HG03139 (cell line): Measurements from ENCODE around the gene MX1.

Experiments used
- ATAC-seq: cut with Tn5 transposase; IDR thresholded peaks from one replicate; pipeline ENCODE4 v1.9.1; 2021; ENCODE audit not compliant: unreplicated experiment

Gene MX1

DNA sequence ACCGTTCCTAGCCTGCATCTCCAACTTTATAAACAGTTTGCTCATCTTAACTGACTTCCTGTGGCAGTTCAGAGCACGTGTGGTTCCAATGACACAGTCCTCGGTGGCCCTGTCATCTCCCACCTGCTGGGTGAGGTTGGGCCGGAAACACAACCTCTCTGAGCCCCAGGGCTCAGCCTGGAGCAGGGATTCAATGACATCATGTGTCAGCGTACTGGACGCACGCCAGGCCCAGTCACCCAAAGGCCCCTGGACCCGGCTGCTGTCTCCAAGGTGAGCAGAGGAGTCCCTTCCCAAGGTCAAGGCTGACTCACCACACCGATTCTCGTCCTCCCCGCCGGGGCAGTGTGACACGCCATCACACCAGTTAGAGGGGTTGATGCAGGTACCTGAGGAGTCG is 62.0 kb downstream of the MX1 start:
- ATAC-seq = no peak

DNA sequence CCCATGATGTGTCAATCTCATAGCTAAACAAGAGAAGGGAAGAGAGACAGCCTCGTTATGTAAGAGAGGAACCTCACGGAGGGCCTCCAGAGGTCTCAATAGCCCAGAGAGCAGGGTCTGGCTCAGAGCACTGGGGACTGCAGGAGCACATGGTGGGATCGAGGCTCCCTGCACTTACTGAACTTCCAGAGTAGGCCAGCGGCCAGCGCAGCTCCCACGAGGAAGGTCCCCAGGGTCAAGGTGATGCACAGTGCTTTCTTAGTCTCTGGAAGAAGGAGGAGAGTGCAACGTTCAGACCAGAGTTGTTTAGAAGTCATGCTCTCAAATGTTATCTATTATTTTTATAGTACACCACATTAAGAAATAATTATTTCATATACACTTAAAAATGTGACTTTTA is 63.3 kb downstream of the MX1 start:
- no peak for ATAC-seq

DNA sequence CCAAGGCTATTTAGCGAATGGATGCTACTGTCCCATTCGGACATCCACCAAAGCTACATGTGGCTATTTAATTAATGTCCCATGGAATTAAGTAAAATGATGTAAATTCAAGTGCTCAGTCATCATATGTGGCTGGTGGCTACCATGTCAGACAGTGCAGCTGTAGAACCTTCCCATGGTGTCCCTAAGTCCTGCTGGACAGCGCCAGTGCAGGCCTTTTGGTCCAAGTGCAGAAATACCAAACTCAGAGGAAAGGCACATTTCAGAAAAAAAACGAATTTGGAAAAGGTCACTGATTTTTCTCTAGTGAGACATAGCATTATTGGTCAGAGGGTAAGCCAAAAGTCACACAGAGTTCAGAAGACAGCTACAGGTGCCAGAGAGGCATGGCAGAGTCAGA is 64.3 kb downstream of the MX1 start:
- ATAC-seq = no peak

DNA sequence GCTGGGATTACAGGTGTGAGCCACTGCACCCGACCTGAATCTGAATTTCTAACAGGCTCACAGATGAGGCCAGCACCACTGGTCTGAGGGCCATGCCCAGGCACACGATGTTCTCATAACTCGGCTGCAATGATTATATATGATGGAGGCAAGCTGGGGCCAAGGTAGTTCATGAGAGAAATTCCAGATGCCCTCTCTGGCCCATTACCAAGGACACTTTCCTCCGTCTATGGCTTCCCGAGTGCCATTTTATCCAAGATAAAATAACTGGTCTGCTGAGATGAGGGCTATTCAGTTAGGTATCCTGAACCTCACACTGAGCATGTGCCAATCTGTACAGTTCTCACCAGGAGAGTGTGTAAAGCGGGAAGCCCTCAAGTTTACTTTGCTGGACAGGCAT is 65.4 kb downstream of the MX1 start:
- ATAC-seq = no peak

DNA sequence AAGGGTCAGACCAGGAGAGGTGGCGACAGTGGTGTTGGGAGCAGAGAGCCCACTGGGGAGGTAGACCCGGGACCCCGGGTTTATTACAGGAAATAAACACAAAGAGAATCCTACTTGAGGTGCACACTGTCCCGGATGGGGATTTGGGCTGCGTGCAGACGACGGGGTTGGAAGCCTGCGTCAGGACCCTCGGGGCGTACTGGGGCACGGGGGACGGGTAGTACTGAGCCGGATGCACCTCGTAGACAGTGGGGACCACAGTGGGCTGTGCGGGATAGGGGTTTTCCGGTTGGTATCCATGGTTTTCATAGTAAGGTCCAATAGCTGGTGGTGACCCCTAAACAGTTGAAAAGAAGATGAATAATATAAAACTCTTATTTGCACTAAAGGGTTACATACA is 68.2 kb downstream of the MX1 start:
- no peak for ATAC-seq

DNA sequence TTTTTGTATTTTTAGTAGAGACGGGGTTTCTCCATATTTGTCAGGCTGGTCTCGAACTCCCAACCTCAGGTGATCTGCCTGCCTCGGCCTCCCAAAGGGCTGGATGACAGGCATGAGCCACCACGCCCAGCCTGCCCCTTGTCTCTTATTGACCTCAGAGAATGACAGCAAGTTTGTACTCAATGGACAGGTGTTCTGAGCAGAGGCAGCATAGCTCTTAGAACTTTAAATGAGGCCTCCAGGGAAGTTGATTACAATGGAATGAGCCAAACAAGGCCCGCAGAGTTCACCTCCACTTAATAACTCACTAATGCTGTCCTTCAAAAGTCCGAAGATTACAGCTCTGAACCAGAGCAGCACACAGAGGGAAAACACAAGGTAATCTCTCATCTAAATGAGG is 71.0 kb downstream of the MX1 start:
- no peak for ATAC-seq

DNA sequence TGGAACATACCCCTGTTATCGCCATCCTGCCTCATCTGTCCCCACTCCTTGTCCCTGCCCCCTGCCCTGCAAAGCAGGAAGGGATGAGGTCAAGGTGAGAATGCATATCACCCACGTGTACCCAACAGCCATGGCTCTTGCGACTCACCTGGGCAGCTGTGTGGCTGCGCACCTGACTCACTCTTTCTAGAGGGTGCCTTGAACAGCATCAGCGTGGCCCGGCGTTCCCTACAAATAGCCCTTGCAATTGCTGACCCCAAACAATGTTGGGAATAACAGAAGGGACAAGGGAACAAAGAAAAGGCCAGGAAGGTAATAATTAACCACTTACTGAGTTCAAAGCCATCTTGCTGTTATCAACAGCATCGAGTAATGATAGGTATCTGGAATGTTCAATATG is 71.7 kb downstream of the MX1 start:
- no peak for ATAC-seq

DNA sequence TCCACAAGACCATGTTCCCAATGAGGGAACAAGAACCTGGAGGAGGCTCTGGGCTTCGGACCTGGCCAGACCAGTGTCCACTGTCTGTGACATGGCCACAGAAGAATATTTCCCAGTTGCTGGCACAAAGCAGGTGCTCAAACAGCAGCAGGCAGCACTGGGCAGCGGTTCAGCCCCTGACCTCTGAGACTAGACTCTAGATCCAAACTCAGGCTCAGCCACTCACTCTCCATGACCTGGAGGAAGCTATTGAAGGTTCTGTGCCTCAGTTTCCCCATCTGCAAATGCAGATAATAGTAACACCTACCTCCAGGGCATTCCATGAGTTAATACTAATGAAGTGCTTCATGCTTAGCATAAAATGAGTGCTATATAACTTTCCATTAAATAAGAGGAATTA is 73.9 kb downstream of the MX1 start:
- ATAC-seq = no peak

DNA sequence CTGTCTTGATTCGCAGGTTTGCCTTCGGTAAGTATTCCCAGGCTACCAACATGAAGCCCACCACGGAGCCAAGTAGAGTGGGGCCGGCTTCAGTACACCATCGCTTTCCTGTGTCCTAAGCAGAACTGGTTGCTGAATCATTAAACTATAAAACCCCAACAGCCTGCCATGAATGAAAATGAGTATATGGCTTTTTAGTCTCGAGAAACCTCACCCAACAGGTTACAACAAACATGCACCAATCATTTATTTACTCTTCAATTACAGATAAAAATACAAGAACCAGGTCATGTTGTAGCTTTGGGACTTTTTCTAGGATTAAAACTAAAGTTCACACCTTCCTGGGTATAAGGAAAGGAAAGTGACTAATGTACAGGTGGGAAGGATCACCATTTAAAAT is 74.3 kb downstream of the MX1 start:
- ATAC-seq = no peak

DNA sequence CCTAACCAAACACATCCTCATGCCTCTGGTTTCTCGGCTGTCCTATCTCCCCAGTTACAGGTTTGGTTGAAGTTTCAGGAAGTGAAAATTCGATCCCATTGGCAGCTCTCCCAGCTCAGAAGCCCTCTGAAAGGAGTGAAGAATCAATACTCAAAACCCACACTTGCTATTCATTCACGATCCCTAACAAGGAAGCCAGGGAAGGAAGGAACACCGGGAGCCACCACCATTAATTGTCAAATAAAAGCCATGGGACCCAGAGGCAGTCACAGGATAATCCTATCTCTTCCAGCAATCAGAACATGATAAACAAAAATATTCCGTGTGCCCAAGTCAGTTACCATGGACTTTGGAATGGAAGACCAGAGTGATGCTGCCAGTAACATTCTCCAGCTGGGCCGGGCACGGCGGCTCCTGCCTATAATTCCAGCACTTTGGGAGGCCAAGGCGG is 74.9 kb downstream of the MX1 start:
- no peak for ATAC-seq

DNA sequence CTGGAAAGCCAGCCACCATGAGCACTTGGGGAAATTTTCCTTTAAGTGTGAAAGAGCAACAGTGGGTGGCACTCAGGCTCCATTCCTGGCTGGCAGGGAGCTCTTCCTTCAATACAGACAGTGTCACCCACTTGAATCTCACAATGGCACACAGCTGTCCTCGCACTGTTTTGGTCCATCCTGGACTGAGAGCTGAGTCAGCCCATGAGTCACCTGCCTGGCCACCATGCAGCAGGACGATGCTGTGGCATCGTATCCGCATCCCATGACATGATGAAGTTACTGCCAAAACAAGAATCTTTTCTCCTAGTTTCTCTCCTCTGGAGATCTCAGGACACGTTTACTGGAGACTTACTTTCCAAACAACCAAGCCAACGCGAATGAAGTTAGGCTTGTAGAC is 75.9 kb downstream of the MX1 start:
- no peak for ATAC-seq

DNA sequence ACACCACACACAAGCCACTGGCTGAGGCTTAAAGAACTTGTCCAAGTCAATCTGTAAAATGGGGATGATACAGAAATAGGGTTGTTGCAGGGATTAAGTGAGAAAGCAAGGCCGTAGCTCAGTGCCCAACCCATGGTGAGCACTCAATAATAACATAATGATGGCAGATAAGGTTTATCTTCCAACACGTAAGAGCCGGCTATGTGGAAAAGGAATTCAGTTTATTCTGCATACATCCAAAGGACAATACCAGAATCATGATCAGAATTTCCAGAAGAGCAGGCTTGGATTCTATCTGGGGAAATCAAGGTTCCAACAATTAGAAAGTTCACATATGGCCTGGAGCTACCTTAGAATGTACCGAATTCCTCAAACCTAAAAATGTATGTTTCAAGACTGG is 77.3 kb downstream of the MX1 start:
- ATAC-seq = no peak

DNA sequence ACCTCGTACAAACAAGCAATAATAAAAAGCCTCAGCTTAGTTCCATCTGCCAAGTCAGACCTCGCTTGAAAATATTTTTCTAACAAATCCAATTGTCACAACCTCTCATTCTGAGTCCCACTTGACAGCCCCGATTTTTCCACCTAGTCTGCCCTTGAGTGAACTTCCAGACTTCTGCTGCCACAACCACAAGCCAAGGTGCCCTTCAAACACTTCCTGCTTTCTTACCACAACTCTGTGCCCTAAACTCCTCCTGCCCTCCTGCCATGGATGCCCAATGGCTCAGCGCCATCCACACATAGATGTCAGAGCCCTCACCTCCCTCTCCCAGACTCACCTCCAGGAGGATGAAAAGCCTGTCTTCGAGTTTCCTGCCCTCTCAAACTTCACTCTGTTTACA is 78.0 kb downstream of the MX1 start:
- no peak for ATAC-seq

DNA sequence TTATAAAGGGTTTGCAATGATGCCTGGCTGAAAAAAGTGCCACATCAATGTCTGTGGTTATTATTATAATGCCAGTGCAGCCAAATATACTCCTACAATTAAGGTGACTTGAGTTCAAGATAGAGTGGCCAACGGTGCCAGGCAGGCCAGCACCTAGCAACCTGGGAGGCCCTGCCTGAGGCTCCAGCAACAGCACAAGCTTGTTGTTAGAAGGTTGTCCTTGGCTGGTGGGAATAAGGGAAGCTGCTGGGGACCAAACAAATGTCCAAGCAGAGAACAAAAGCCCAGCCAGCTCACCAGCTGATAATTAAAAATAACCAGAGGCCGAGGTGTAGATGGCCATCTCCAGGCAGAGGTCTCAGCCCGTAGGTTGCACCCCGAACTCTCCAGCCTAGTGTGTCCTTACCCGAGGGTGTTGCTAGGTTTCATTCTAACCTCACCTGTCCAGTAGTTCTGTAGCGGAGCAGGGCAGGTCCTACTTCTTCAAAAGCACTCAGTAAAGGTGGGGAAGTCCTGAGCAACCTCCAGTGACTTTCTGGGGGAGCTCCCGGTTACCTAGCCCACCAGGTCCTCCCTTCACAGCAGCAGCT is 80.1 kb downstream of the MX1 start:
- ATAC-seq = no peak

DNA sequence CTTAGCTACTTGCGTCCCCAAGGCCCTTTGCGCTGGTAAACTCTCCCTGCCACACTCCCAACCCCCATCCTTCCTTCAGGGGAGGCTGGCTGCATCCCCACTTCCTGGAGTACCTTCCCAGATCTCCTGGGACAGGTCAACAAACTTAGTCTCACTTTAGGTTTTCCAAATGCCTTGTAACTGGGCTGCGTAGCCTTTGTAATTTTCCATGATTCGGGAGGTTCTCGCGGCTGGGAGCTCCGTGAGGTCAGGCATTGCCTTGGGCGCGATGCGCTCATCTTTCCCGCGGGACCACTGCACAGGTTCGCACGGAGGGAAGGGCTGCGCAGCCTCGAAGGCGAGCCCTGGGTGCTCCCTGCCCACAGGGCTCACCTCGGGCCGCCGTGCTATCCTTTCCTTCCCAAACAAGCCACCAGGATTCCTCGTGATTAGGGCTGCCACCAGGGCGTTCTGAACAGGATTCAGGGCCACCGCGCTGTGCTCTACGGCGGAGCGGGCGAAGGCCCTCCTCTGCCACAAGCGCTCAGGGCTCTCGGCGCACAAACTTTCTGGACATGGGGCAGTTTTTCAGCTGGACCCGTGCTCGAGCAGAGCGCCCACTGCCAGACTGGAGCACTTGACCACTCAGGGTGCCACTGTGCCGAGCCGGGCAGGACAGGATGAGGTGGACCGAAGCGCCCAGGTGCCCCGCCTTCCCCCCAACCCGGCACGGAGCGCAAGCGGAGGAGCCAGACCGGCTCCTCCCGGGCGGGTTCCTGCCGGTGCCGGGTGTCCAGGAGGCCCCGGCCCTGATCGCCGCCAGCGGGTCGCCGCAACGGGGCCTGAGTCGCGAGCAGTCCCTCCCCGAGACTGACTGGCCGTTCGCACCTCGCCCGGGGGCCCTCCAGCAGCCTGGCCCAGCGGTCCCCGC is 80.8 kb downstream of the MX1 start:
- ATAC-seq = no peak

DNA sequence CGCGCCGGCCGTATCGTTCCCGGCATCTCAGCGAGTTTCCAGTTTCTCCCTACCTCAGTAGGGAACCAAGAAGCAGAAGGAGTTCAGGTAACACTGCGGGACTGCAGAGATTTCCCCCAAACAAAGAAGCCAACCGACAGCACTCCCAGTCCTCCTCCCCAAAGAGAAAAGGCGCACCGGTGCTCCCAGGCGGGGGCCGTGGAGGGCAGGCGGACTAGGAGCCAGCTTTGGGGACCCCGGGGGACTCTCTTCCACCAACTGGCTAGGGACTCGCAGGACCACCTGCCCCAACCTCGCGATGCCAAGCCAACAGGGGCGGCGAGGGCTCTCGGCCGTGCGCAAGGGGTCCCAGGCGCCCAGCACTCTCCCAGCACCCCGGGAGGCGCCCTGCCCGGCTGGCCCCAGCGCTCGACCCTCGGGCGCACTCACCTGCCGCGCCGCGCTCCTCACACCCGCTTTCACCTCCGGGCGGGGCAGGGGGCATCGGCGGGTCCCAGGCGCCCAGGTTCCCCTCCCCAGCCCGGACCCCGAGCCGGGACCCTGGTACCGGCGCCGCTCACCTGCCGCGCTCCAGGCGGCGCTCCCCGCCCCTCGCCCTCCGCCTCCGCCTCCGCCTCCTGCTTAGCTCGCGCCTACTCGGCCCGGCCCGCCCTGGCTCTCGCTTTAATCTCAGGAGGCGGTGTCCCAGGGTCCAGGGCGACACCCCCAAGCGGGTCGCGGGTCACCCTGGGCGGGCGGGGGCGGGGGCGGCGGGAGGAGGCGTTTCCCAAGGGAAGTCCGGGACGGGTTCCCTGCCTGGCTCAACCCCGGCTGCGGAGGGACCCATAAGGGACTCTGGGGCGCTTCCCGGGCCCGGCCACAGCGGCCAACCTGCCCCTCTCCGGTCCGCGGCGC is 81.7 kb downstream of the MX1 start, which contains the start of gene TMPRSS2:
TSS of gene TMPRSS2 (minus strand) at position 638 of the 894 bp plus-strand sequence. CDS start 10,025 bp downstream, outside the sequence.
- ATAC-seq = no peak

DNA sequence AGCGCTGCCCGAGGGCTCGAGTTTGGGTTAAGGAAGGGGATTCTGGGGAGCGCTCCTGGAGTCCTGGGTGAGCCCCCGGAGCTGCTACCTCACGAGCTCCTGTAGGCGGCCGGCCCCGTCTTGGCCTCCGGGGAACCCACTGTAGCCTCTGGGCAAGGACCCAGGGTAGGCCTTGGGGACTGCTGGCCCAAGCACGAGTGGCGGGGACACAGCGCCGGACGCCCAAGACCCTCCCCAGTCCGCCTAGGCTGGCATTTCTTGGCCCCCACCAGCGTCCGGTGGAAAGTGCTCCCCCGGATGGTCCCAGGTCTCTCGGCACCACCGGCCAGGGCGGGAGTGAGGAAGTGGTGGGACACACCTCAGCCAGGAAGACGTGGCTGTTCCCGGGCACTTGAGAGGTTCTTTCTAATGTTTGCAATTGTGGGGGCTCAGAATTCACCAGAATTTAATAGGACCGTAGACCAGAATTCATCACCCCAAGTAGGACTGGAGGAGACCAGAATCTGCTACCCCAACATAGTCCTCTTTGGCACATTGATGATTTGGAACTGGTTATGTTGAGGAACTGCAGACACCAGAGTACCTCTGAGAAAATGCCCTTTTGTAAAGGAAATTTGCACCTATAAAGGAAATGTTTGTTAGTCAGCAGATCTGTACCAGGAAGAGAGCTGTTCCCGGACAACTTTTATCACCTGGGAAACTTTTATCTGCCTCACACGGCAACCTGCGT is 82.5 kb downstream of the MX1 start:
- ATAC-seq = no peak
